GM19463 (cell line): ENCODE measurements around the gene ATOH8.

ENCODE experiments used
- ATAC-seq: cut with Tn5 transposase; IDR thresholded peaks from one replicate; pipeline ENCODE4 v1.9.1; 2021; ENCODE audit warnings: mild to moderate bottlenecking, moderate library complexity; ENCODE audit not compliant: unreplicated experiment

The ATOH8 gene

DNA sequence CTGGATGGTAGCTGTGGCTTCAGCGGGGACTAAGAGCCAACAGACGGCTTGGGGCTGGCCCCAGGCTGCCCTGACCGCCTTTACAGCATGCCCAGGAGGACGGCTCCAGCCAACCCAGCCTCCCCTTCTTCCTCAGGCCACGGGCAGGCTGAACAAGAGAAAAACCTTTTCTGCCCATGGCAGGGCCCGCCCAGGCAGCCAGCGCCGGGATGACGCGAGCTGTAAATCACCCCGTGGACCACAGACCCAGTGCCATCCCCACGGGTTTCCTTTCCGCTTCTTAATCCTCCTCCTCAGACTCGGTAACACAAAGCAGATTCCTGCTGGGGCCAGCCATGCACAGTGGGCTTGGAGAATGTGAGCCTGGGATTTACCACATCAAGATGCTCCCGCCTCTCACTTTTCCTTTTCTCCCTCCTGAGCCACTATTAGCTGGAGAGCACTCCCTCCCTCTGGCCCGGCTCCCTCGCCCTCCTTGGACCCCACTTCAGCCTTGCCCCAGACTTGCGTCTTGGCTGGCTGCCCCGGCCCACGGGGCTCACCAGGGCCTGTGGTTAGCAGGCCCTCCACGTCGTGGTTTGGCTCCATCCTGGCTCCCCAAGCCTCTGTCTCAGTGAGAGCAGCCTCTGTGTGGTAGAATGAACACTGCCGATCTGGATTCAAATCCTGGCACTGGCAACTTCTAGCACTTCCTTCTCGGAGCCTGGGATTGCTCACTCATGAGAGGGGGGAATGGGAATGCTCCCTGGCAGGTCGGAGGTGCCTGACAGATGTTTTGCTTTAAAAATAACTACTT, 31.4 kb downstream of the ATOH8 start:
- ATAC-seq = no peak

DNA sequence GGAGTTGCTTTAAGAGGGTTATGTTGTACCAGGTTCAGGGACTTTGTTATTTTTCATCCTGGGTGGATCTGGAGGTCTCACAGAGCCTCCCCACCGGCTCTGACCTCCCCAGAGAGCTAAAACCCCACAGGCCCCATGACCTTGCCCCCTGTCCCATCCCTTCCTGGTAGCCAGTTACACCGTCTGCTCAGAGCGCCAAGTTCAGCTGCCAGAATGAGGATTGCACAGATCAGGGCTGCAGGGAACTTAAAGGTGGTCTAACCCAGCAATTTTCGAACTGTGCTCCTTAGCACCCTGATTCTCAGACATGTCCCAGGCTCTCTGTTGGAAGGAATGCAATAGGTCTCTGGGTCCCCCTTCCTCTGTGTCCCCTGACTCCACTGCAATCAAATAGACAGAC, 32.1 kb downstream of the ATOH8 start:
- ATAC-seq = no peak

DNA sequence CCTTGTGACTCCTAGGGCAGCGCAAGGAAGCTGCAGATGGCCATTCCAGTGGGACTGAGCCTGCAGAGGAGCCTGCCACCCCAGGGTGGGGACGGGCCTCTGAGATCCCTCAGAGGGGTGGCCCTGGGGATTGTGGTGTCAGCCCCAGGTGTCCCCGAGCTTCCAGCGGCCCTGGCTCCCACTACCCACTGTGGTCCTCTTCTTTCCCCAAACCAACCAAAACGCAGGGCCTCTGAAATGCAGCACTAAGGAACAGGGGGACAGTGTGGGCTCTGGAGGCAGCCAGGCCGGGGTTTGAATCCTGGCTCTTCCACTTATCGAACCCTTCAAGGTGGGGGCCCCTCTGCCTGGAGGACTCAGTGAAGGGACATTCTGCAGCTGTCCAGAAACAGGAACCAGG, 32.7 kb downstream of the ATOH8 start:
- no peak for ATAC-seq

DNA sequence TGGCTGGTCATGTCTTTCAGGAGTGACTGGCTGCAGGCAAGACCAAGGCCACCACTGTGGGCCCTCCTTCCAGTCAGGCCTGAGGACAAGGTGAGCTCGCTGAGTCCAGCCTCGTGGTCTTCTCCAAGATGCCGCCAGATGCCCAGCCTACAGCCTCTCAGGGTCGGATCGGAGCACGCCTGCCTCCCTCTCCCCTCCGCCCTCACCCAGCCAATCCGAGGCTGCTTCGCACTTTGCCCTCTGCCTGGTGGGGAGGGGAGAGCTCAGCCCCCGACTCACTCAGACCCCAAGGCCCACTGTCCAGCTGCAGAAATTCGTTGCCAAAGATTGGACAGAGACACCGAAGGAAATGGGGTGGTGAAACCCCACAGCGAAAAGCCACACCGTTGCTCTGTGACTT, 33.1 kb downstream of the ATOH8 start:
- no peak for ATAC-seq

DNA sequence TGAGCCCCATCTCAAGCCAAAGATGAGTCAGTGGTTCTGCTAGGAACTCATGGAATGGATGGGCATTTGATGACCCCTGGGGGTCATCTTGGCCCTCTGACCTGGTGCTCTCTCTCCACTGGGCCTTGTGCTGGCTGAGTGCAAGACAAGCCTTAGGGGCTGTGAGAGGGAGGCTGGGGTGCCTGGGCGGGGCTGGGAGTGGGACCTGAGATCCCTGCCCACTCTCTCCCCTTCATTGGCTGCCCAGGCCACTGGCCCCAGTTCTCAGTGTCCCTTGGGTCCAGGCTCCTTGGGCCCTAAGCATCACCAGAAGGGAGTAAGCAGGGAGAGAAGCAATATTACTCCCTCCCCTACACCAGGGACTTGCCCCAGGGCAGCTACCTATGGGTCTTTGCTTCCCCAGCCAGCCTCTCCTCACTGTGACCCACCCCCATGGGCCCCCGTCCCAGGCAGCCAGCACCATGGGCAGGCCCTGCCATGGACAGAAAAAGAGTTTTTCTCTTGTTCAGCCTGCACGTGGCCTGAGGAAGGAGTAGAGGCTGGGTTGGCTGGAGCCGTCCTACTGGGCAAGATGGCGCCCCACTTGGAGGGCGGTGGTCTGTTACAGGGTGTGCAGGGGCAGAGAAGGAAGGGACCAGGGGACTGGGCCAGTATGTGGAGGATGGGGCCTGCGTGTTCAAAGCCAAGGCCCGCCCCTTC, 33.6 kb downstream of the ATOH8 start:
- no peak for ATAC-seq

DNA sequence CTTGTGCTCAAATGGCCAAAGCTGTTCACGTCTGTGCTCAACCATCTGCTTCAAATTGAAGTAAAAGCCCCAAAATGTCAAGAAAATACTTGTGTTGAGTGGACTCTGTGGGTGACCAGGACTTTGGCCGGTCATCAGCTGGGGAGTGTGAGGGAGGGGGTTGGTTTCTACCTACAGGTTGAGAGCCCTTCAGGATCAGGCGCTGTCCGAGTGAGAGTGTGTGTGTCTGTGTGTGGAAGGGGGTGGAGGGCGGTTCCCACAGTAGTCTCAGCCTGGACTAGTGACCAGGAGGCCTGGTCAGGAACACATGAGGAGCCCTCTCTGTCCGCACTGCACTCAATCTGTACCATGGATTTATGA, 34.2 kb downstream of the ATOH8 start:
- ATAC-seq = no peak

DNA sequence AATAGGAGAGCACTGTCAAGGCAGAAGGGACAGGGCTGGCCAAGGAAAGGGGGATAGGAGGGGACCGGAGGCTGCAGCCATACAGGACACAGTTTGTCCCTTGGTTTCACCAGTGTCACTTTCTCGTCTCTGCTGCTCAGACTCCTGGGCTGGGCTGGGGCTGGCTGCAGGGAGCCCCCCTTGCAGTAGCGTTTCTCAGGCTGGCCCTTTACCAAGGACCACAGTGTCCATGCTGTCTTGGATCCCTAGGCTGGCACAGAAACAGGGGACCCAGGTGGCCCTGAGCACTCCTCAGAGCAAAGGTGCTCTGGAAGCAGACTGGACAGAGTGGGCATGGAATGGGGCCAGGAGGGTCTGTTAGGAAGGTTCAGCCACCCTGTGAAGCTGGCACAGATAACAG, 34.8 kb downstream of the ATOH8 start:
- ATAC-seq = no peak

DNA sequence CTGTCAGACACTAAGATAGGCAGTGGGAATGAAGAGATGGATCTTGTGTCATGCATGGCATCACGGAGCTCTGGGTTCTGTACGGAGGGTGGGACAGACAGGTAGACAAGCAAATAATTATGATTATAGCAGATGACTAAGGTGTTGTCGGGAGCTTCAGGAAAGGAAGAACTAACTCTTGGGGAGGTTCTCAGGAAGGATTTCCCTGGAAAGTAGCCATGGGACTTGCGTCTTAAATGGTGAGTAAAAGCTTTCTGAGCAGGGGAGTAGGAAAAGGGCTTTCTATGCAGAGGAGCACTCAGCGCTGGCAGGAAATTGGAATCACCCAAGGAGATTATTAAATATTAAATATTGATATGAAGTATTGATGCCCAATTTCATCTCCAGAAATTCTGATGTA, 35.5 kb downstream of the ATOH8 start:
- no peak for ATAC-seq

DNA sequence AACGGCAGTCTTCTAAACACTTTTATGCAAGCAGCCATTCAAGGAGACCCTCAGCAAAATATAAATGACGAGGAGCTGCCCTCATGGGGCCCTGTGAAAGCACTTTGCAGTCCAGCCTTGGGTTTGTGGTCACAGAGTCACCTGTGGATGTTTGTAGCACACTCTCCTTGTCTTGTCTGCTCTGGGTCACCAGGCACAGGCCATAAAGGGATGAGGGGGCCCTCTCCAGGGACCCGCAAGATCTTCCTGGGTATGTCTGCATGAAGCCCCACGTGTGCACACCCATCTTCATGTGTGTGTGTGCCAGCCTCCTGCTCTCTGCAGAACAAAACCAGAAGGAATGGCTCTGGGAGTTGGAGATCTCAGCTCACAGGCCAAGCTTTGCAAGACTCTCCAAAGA, 36.2 kb downstream of the ATOH8 start:
- no peak for ATAC-seq

DNA sequence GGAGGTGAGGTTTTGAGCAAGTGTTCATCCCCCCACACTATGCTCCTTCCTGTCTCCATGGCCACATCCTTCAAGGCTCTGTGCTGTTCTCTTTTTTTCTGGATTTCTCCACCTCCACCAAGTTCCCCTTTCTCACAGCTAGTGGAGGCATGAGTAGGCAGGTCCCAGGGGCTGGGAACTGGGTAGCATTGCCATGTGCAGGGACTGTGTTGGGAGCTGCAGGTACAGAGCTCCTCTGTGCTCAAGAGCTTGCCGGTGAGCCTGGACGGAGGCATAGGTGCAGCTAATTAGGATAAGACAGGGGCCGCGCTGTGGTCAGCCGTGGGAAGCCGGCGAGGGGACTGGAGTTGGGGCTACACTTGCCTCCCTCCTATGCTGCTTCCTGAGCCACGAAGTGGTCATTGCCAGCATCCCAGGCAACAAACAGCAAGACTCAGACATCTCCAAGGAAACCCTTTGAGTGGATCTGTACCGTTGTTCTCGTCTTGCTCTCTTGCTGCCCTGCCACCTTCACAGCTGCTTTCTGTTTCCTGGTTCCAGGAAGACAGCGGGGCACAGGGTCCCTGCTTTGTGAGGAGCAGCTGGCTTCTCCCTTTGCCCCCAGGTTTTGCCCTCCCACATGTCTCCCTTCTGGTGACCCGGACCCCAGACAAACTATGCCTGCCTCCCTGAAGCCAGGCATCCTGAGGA, 36.9 kb downstream of the ATOH8 start:
- ATAC-seq = no peak

DNA sequence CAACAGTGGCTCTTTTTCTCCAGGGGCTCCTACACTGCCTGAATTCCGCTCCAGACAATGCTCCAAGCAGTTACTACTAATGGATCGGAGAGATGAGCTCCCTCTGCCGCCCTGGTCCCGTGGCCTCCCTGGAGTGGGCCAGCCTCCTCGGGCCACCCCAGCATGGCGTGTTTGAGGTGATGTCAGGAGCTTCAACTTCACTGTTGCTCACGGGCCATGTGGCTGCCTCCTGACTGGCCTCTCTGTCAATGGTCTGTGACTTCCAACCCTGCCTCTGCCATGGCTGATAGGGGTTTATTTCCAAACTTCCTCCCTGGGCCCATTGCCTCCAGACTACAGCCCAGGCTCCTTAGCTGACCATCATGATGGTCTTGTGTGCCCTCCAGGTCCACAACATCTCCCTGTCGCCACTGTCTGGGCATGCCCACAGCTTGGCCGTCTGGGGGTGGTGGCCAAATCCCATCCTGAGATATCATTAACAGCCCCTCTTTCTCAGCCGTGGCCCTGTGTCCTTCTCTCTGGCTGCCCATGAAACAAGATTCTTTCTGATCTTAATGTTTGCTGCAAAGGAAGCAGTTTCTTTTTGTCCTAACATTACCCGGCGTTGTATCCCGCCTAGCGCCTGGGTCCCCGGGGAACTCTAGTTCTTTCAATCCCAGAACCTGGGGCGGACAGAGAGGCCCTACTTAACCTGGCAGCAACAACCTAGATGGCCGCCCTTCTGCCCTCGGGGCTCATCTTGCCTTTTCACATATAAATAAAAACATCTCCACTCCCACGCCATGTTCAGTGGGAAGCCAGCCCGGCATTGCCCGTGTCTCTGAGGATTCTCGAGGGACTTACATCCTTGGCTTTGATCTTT, 38.1 kb downstream of the ATOH8 start:
- ATAC-seq = no peak

DNA sequence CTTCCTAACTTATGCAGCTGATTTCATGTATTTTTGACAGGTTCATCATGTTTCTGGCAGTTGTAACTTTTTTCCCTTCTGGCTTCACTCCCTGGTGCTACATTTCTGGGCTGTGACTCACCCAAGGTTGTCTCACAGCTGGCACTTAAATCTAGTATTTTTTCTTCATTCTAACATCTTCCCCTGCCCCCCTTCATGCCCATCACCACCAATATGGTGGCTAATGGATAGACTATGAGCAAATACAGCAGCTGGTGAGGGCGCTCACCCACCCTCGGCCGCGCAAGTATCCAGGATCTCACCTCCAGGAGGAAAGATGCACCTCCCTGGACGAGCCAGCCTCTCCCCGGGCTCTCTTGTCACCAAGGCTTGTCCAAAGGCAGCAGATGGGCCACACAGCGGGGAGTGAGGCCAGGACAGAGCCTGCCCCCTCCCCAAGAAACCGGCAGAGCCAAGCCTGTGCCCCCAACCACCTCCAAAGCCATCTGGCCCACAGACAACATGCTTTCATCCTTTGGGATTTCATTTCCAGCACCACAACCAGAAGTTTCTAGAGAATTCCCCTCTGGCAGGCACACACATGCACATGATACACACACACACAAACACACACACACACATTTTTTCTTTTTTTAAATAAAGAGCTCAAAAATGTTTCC, 39.1 kb downstream of the ATOH8 start:
- no peak for ATAC-seq

DNA sequence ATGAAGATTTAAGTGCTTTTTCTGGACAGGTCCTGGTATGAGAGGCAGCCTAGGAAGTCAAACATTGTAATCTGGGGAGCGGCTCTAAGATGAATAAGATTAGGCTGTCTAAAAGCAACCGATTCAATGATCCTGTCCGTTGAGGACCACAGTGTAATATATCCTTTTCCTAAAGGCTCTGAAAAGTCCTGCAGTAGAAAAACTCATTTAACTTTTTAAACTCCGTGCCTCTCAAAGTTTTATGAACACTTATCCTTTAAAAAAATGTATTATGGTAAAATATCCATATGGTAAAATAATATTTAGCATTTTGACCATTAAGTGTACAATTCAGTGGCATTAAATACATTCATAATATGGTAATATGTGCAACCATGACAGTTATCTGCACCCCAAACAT, 39.8 kb downstream of the ATOH8 start:
- no peak for ATAC-seq

DNA sequence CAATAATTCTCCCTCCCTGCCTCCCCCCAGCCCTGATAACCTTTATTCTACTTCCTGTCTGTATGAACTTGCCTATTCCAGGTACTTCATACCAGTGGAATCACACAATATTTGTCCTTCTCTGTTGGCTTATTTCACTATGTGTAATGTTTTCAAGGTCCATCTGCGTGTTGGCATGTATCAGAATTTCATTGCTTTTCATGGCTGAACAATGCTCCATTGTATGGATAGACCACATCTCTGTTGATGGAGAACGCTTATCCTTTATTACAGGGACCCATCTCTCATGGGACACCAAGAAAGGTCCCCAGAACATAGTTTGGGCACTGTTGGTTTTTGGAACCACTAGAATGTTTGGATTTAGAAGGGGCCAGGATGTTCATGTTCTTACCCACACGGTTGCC, 40.2 kb downstream of the ATOH8 start:
- ATAC-seq = no peak

DNA sequence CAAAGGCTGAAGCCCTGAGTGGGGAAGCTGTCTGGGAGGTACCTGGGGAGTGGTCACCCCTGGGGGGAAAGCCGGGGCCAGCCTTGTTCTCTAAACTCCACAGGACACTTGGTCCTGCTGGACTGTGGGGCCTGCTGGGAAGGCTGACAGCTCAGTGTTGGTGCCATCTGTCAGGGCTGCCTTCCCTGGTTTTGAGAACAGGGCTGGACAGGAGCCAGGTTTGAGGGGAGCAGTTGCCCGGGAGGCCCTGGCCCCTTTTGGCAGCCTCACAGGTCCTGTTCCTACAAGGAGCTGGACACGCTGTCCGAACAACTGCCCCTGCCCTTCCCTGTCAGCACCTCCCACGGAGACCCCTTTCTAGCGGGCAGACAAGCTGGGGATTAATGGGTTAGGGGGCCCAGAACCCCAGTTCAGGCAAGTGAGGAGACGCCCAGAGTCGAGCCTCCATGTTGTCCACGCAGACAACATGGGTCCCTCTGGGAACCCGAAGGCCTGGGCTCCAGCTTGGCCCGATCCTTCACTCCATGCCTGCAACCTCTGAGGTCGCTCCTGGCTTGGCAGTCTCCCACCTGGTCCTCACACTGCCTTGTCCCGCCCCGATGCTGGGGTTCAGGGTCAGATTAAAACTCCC, 40.8 kb downstream of the ATOH8 start:
- ATAC-seq = no peak

DNA sequence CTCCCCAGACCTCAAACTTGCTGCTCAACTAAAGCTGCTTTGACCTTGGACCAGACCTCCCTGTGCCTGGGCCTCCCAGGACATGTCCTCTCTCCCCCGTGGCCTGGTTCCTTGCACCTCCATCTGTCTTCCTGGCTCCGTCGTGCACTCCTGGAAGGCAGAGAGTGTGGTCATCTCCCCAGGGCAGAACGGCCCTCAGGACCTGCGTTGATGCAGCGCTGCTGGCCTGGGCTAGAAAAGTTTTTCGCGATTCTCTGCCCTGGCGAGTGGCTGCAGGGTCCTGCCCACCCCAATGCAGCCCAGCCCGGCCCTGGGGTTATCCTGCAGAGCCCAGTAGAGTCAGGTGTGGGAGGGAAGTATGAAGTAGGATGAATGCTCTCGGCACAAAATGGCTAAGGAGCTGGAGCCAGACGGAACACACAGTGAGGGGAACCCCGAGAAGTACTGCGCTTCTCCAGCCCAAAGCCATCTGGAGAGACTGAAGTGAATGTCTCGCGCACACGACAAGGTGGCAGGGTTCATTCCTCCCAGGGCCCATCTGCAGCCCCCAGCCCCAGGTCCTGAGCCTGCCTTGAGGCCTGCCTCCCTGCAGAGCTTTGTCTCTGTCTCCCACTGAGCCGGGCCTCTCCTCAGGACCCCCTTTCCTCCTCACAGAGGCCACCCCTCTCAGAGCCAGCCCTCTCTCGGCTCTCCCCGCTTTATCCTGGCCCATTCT, 41.7 kb downstream of the ATOH8 start:
- no peak for ATAC-seq

DNA sequence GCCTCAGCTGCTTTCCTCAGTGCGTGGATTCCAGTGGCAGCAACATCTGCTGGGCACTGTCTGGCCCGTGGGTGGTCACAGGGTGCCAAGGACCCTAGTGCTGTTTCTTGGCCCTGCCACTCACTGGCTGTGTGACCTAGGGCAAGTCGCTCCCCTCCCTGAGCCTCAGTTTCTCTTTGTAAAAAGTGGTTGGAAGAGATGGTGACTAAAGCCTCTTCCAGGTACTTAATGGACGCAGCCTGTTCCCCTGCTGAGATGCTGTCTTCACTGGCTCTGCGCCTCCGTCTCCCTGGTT, 42.2 kb downstream of the ATOH8 start:
- no peak for ATAC-seq

DNA sequence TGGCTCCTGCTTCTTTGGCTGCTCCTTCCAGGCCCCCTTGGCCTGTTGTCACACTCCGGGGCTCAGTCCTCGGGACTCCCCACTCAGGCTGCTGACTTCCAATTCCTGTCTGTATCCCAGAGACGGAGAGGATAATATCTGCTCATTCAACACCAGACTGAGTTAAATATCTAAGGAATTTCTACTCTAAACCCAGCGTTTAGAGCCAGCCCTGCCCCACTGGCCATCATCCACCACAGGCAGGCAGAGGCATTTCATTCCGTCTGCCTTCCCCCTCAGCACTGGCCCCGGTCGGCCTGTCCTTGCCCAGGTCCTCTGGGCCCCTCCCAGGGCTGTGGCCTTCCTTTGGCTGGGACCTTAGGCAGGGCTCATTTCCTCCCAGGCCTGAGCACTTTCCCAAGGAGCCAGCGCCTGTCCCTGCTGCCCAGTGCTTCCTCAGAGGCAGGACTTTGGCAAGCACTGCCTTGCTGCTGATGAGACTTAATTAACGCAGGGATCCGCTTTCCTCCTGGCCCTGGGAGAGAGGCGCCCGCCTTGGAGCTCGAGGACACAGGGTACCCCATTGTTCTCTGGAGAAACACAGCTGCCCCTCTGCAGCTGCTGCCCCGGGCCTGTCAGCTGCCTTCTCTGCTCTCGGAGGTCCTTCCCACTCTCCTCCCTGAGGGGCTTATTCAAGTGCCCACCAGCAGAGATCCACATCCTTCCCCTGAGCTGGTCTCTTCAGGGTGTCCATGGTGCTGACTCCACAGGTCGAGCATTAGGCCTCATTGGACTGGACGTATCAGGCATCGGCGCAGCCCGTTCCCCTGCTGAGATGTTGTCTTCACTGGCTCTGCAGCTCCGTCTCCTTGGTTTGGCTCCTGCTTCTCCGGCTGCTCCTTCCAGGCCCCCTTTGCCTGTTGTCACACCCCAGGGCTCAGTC, 42.8 kb downstream of the ATOH8 start:
- ATAC-seq = no peak

DNA sequence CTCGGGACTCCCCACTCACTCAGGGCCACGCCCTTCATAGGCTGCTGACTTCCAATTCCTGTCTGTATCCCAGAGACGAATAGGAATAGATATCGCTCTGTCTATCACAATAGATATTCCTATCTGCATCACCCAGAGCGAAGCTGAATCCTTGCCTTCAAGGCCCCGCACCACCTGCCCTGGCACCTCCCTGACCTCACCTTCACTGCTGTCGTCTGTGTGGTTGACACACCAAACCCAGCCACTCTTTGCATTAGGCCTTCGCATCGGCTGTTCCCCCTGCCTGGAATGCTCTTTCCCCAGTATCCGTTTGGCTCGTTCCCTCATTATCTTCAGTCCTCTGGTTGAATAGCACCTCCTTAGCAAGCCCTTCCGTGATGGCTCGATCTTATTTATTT, 43.5 kb downstream of the ATOH8 start:
- ATAC-seq = no peak
